HG03469 (cell line): ENCODE measurements around the gene ZNF678.
"Not testable (repeated sequence)": the region's sequence is repeated elsewhere in the genome, so short reads cannot be mapped to it uniquely, and the experiment has no call there.

Experiments used
- ATAC-seq: cut with Tn5 transposase; IDR thresholded peaks from one replicate; pipeline ENCODE4 v1.9.1; 2021; ENCODE audit warnings: mild to moderate bottlenecking, moderate library complexity, moderate number of reproducible peaks; ENCODE audit not compliant: unreplicated experiment

ZNF678 gene

GRCh38 chr1:227596222-227596621 is 32.9 kb downstream of the ZNF678 start:
- not testable (repeated sequence) for ATAC-seq

GRCh38 chr1:227603327-227603726 is 40.0 kb downstream of the ZNF678 start:
- ATAC-seq = no peak

- ATAC-seq = no peak
Measured at GRCh38 chr1:227604446-227604845, 41.1 kb downstream of the ZNF678 start.

GRCh38 chr1:227606271-227606670 is 42.9 kb downstream of the ZNF678 start:
- ATAC-seq = not testable (repeated sequence)

GRCh38 chr1:227607336-227607898 is 44.1 kb downstream of the ZNF678 start:
- no peak for ATAC-seq

GRCh38 chr1:227612658-227613057 is 49.3 kb downstream of the ZNF678 start:
- ATAC-seq = no peak

GRCh38 chr1:227613526-227613925 is 50.2 kb downstream of the ZNF678 start:
- no peak for ATAC-seq

- no peak for ATAC-seq
Measured at GRCh38 chr1:227621211-227621610, 57.9 kb downstream of the ZNF678 start.

GRCh38 chr1:227622739-227623475 is 59.6 kb downstream of the ZNF678 start:
- ATAC-seq = no peak

- no peak for ATAC-seq
Measured at GRCh38 chr1:227632325-227632724, 69.0 kb downstream of the ZNF678 start.

GRCh38 chr1:227635596-227635995 is 72.2 kb downstream of the ZNF678 start:
- ATAC-seq = no peak

- ATAC-seq = no peak
Measured at GRCh38 chr1:227654431-227654830, 91.1 kb downstream of the ZNF678 start.

- ATAC-seq = no peak
Measured at GRCh38 chr1:227654858-227655752, 91.7 kb downstream of the ZNF678 start.

- ATAC-seq = no peak
Measured at GRCh38 chr1:227661495-227661894, 98.1 kb downstream of the ZNF678 start.

- no peak for ATAC-seq
Measured at GRCh38 chr1:227662933-227663332, 99.6 kb downstream of the ZNF678 start.

GRCh38 chr1:227666286-227666685 is 102.9 kb downstream of the ZNF678 start:
- ATAC-seq = no peak

GRCh38 chr1:227673441-227673840 is 110.1 kb downstream of the ZNF678 start:
- ATAC-seq = no peak

- ATAC-seq = no peak
Measured at GRCh38 chr1:227685807-227686206, 122.5 kb downstream of the ZNF678 start.

- no peak for ATAC-seq
Measured at GRCh38 chr1:227697321-227697864, 134.0 kb downstream of the ZNF678 start.

- not testable (repeated sequence) for ATAC-seq
Measured at GRCh38 chr1:227701631-227702030, 138.3 kb downstream of the ZNF678 start.

GRCh38 chr1:227707846-227708245 is 144.5 kb downstream of the ZNF678 start:
- ATAC-seq = no peak
